Measurements from ENCODE around the gene KRTDAP. TPM values are rescaled to one million over a fixed set of nuclear protein-coding genes. Genes with fewer than 3 reads are reported as not detected.
A peak's percentile ranks its signal among the peaks of the same experiment; 100 is the strongest.

KRTDAP gene
- total RNA-seq, 6 experiments from 2014 or later, result not detected

GRCh38 chr19:35511337-35511736 is 21.1 kb upstream of the KRTDAP start:
- H3K27ac Mint-ChIP-seq, result no peak overlapping the region
- H3K36me3 Mint-ChIP-seq (ENCODE audit: low read depth), result no peaks in the 10 kb centered on the region
- peaks cover 54% of the 10 kb centered on the region for H3K27me3 Mint-ChIP-seq (ENCODE audit: insufficient read depth)
- no peak overlapping the region for H3K4me3 Mint-ChIP-seq
- no peak for DNase-seq
- no peaks in the 10 kb centered on the region for H3K9me3 Mint-ChIP-seq
- no peak for TF ChIP-seq CTCF (IDR thresholded peaks at IDR 0.05)
- peaks cover 16% of the 10 kb centered on the region for H3K4me1 Mint-ChIP-seq (ENCODE audit: low read depth)

- peaks cover 16% of the 10 kb centered on the region for H3K4me1 Mint-ChIP-seq (ENCODE audit: low read depth)
- no peak overlapping the region for H3K27ac Mint-ChIP-seq
Measured at GRCh38 chr19:35510626-35510964, 20.3 kb upstream of the KRTDAP start.

GRCh38 chr19:35509861-35510625 is 19.8 kb upstream of the KRTDAP start:
- peak; percentile 99 for TF ChIP-seq CTCF (IDR thresholded peaks at IDR 0.05)
- Mint-ChIP-seq H3K27me3 (ENCODE audit: insufficient read depth) (peaks cover 65% of the 10 kb centered on the region), H3K9me3 (no peaks in the 10 kb centered on the region), H3K36me3 (ENCODE audit: low read depth) (no peaks in the 10 kb centered on the region), H3K27ac (no peak overlapping the region), H3K4me3 (peak overlapping the region; percentile 65), H3K4me1 (ENCODE audit: low read depth) (peaks cover 16% of the 10 kb centered on the region)
- DNase-seq, result no peak

More at GRCh38 chr19:35510626-35510964, 20.3 kb upstream of the KRTDAP start:
- Mint-ChIP-seq H3K27me3 (ENCODE audit: insufficient read depth) (peaks cover 61% of the 10 kb centered on the region), H3K36me3 (ENCODE audit: low read depth) (no peaks in the 10 kb centered on the region), H3K4me3 (no peak overlapping the region), H3K9me3 (no peaks in the 10 kb centered on the region)
- TF ChIP-seq CTCF (IDR thresholded peaks at IDR 0.05), result peak; percentile 12
- no peak for DNase-seq

- no peak for TF ChIP-seq CTCF (IDR thresholded peaks at IDR 0.05)
- no peak for DNase-seq
- H3K4me1 Mint-ChIP-seq (ENCODE audit: low read depth), result peaks cover 9% of the 10 kb centered on the region
- no peak overlapping the region for H3K27ac Mint-ChIP-seq
- no peak overlapping the region; the same call in 1 of the 2 replicates for H3K4me3 Mint-ChIP-seq
- no peaks in the 10 kb centered on the region for H3K9me3 Mint-ChIP-seq
- H3K27me3 Mint-ChIP-seq (ENCODE audit: insufficient read depth), result peaks cover 70% of the 10 kb centered on the region
- no peaks in the 10 kb centered on the region for H3K36me3 Mint-ChIP-seq (ENCODE audit: low read depth)
Measured at GRCh38 chr19:35509018-35509652, 18.9 kb upstream of the KRTDAP start.

GRCh38 chr19:35508129-35508528 is 17.9 kb upstream of the KRTDAP start:
- no peaks in the 10 kb centered on the region; the same call in 1 of the 2 replicates for H3K4me1 Mint-ChIP-seq (ENCODE audit: low read depth)
- H3K9me3 Mint-ChIP-seq, result no peaks in the 10 kb centered on the region
- no peak overlapping the region for H3K27ac Mint-ChIP-seq
- no peaks in the 10 kb centered on the region for H3K36me3 Mint-ChIP-seq (ENCODE audit: low read depth)
- TF ChIP-seq CTCF (IDR thresholded peaks at IDR 0.05), result no peak
- no peak for DNase-seq
- peaks cover 76% of the 10 kb centered on the region for H3K27me3 Mint-ChIP-seq (ENCODE audit: insufficient read depth)
- H3K4me3 Mint-ChIP-seq, result no peak overlapping the region

All from HFFc6 (cell line).